ENCODE data around the gene CRKL.
A peak's percentile ranks its signal among the peaks of the same experiment; 100 is the strongest.
"Not testable (repeated sequence)": the region's sequence is repeated elsewhere in the genome, so short reads cannot be mapped to it uniquely, and the experiment has no call there.

Gene CRKL, protein sequence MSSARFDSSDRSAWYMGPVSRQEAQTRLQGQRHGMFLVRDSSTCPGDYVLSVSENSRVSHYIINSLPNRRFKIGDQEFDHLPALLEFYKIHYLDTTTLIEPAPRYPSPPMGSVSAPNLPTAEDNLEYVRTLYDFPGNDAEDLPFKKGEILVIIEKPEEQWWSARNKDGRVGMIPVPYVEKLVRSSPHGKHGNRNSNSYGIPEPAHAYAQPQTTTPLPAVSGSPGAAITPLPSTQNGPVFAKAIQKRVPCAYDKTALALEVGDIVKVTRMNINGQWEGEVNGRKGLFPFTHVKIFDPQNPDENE

DNA sequence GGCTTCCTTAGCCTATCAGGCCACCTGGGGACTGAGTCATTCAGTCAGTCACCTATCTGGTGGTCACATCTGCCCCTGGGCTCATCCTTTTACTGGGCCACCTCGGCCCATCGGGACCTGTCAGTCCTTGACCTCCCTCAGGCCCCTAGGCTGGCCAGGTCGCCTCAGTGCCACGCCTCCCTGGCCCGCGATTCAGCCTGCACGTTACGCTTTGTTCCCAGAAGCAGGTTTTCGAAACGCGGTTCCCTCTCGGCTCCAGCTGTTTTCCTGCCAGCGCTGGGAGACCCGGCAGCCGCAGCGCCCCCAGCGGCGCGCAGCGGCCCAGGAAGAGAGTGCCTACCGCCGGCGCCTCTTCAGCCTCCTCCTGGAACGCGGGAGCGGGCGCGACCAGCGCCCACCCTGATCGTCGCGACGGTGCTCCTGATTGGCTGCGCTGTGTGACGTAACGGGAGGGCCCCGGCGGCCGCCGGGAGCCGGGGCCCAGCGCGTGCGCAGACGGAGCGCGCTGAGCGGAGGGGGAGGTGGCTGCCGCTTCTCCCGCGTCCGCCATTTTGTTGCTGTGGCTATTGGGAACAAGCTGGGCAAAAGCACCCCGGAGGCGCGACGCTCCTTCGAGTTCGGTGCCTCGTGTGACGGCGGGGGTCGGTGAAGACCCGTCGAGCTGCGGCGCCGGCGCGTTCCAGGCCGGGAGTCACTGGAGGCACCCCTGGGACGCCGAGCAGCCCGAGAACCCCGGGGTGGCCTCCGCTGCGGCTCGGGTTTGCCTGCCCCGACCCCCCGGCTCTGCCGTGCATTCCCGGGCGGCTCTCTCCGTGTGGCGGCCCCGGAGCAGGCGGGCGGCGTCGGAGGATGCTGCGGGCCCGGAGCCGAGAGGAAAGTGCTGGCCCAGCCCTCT, at the start of gene CRKL:
Gene CRKL, plus strand, starts transcription at position 492 of the 895 bp plus-strand sequence. CDS start 528 bp downstream, outside the sequence.
- DNase-seq = peak; percentile 98

DNA sequence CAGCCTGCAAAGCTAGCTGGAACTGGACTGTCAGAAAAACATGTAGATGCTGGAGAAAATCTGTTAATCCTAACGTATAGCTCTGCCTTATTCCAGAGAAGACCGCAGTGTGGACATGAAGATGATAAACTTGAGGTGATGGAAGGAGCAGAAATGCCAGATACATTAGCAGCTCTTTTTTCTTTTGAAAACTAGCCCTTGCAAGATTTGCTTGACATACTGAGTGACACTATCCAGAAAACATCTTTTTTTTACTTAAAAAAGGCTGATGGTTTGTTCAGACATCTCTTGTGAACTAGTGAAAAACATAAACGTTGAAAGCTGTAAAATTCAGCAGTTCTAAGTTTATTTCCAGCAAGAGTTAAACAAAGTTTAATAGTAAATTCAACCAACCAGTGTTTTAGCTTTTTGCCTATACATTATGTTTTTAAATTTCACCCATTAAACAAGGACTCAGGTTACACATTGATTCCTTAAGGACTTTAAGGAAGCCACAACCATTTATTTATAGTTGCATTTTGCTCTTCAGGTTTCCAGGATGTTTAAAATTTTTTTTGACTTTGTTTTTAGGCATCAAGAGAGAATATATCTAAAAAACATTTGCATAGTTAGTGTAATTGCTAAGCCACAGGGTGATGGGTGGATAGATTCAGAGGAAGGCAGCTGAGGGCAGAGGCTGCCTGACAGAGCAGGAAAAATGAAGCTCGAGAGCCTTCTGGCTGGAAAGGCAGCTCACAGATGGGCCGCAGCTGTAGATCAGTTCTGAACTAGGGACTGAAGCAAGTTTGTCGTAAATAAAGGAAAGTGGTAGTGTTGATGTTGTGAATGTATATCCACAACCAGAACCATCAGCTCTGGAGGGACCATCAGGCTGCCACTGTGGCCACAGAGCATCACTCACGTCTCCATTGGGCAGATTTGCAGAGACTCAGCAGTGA, 48.9 kb upstream of the CRKL start:
- DNase-seq = no peak

DNA sequence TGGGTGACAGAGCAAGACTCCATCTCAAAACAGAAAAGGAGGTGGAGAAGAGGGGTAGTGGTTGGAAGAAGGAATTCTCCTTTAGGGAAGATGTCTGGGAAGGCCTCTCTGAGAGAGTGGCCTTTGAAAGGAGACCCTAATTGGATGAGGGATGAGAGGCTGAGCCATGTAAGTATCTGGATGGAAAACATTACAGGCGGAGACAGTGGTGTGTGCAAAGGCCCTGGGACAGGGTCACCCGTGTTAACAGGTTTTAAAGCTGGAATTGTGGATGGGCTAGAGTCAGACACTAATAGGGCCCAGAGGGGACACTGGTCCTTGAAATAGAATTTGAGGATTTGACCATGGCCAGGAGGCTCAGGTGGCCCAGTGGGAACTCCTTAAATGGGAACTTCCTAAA, 48.0 kb upstream of the CRKL start:
- DNase-seq = no peak

DNA sequence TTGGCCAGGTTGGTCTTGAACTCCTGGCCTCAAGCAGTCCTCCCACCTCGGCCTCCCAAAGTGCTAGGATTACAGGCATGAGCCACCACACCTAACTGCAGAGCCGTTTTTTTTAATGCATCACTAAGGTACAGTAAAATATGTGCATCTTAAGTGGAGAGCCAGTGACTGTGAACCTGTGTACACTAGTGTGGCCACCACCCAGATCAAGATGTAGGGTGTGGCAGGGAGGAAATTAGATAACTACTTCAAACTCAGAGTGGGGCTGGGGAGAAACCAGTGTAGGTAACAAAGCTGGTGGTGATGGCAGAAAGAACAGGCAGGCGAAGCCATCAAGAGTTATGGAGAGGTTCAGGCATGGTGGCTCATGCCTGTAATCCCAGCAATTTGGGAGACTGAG, 44.0 kb upstream of the CRKL start:
- no peak for DNase-seq

DNA sequence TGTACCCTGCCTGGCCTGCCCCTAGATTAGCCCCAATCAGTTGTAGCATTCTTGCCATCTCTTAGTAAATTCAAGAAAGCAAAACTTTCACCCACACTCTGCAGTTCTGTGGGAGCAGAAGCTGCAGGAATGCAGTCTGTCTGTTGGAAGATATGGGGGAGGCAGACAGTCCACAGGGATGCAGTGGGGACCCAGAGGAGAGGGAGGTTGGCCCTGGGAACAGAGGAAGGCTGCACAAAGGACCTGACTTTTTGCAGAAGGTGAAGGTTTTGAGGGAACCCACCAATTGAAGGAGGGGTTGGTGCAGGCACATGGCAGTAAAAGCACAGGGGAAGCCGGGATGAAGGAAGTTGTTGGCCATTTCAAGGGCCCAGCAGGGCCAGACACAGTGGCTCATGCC, 41.9 kb upstream of the CRKL start:
- DNase-seq = no peak

DNA sequence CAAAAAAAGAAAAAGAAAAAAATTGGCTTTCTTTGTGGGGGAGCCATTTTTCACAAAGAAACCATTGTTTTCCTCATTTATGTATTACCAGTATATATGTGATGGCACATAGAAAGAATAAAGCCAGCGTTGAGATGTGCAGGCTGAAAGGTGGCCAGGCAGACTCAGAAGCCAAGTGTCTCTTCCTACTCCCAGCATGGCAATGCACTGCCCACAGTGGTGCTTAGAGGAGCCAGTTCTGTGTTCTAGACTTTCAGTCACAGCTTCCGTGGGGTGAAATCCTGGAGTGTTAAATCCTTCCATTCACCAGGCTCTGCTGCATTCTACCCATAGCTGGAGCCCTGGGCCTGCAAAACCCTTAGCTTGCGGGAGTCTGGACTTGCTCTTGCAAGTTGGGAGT, 39.5 kb upstream of the CRKL start:
- DNase-seq = no peak

DNA sequence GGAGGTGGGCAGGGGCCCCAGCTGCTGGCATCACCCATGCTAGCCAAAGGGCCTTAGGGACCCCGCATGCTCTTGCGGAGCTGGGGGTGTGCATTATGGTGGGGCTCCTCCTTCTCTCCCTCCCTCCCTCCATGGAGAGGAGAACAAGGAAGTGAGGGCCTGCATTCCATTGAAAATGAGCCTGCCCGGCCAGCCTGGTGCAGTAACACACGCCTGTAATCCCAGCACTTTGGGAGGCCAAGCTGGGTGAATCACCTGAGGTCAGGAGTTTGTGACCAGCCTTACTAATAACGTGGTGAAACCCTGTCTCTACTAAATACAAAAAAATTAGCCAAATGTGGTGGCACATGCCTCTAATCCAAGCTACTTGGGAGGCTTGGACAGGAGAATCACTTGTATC, 36.0 kb upstream of the CRKL start:
- no peak for DNase-seq

DNA sequence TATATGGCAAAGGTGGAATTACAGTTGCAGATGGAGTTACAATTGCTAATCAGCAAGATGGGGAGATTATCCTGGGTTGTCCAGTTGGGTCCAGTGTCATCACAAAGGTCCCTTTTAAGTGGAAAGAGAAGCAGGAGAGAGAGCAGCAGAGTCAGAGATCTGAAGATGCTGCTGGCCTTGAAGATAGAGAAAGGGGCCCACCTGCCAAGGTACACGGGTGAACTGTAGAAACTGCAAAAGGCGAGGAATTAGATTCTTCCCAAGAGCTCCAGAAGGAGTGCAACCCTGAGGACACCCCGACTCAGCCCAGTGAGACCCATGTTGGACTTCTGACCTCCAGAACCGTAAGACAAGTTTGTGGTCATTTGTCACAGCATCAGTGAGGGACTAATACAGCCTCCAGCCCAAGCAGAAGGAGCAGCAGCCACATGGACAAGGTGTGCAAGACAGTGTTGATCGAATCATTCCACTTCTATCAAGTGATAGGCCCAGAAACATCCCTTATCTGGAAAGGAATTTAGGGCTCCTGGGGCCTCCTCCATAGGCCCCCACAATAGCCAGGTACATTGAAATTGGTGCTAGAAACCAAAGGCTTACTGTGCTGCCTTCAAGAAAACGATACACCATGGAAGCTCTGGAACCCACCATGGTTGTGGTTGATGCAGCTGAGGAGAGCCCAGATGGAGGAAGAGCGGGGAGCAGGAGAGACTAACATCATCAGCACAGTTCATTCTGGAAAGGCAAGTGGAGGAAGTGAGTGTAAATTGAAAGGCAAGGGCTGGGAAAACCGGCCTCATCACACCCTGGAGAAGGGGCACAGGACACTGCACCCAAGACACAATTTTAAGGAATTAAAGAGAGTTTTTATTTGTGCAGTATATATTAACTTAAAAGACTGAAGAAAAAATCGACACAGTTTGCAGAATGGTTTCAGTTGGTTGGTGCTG, 35.1 kb upstream of the CRKL start:
- DNase-seq = no peak

DNA sequence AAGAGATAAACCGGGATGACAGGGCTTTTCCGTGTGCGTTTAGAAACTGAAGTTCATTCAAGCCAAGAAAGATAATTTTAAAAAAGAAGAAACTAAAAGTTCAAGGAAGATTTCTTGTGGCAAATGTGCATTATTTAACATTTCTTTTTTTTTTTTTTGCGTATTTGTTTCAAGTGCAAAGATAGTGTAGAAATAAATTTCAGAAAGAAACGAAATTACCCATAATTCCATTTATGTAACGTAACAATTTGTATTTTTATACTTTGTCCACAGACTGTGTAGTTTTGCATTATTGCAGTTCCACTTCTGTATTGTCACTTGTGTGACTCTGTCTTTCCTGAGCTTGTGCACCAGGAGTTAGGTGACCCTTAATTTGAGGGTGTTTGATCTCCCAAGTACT, 34.4 kb upstream of the CRKL start:
- DNase-seq = no peak

DNA sequence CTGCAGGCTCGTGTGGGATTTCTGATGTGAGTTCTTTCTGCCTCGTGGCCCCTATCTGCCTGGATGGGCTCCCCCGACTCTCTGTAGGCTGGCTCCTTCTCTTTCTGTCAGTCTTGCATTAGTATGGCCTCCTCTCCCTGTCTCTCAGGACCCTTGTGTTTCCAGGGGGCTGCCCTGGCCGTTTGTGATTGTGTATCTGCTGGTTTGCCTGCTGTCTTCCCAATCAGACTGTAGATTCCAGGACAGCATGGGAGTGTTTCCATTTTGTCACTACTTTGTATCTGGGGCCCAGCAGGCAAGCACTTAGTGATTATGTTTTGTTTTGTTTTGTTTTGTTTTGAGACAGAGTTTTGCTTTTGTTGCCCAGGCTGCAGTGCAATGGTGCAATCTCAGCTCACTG, 32.8 kb upstream of the CRKL start:
- no peak for DNase-seq

DNA sequence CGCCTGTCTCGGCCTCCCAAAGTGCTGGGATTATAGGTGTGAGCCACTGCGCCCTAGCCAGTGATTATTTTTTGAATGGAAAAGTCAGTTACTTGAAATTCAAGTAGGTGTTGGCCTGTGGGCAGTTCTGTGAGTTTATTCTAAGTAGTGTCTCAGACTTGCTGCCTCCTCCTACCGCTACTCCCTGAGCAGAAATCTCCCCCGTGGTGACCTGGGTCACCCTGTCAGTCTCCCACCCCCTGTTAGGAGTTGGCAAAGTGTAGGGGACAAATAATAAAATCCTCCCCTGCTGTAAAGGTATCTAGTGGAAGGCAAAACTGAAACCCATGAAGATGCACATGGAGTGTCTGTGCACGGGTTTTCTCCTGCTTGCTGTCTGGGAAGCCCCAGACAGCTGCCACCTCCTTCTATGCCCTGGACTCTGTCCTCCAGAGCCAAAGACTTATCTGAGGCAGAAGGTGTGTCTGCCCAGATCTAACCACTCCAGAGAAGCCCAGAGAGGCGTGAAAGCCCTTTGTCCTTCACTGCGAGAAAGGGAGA, 32.1 kb upstream of the CRKL start:
- DNase-seq = no peak

DNA sequence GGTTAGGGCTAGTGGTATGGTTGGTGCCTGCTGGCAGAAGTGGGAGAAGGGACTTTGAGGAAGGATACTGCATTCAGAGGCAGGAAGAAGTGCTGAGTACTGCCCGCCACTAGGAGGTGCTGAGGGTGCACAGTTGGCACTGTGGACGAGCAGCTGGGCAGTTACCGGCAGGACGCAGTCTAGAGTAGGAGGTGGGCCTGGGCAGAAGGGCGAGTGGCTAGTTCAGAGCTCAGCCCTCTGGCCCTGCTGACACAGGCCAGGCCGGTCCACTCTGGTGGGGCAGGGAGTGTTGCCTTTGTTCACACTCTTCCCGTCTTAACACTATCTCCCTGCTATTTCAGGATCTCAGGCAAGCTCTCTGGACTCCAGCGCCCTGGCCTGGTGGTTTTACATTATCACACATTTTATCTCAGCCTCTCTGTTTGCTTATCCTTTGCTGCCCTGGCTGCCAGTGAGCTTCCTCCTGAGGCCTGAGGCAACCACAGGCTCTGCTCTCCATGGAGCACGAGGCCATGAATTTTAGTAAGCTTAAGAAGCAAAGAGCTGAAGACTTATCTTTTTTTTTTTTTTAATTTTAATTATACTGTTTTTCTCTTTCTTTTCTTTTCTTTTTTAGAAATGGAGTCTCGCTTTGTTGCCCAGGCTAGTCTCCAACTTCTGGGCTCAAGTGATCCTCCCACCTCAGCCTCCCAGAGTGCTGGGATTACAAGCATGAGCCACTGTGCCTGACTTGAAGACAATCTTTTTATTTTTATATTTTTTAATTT, 31.5 kb upstream of the CRKL start:
- peak; percentile 75 for DNase-seq

DNA sequence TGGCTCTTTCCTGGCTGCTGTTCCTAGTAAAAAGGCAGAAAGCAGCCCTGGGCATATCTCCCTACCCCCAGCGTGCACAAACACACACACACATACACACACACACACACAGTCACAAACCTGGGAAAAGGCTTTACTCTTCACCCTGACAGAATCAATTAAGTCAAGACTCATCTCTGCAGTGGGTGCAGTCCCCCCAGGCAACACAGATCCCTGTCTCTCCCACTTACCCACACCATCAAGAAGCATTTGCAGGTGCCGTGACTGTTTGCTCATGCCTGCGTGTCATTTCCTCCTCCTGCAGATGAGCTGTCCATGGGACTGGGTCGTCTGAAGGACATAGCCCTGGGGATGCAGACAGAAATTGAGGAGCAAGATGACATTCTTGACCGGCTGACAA, 29.8 kb upstream of the CRKL start:
- no peak for DNase-seq

DNA sequence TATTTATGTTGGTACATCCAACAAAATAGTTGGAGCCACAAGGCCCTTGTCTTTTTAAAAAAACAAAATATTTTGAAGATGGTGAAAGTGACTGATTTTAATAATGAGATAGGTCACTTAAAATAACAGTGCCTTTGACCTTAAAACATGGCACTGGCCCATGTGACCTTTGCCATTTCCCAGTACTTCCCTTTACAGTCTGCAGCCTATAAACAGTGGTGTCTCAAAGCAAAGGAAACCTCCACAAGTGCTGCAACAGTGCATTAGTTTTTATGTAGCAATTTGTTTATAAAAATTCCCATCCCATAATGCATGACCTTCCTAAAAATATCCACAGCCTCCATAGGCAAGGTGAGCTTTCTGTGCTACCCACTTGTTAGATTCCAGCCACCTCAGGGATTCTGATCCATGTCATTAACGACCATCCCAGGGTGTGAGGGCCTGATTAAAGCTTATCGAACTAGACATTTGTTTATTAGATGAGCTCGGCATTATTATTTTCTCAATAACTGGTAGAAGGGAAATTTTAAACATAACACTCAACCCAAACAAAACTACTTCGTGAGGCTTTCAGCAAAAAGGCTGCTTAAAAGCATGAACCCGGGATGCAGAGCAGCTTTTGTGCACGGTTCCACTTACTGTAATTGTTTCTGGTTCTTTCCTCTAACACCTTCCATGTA, 28.0 kb upstream of the CRKL start:
- no peak for DNase-seq

DNA sequence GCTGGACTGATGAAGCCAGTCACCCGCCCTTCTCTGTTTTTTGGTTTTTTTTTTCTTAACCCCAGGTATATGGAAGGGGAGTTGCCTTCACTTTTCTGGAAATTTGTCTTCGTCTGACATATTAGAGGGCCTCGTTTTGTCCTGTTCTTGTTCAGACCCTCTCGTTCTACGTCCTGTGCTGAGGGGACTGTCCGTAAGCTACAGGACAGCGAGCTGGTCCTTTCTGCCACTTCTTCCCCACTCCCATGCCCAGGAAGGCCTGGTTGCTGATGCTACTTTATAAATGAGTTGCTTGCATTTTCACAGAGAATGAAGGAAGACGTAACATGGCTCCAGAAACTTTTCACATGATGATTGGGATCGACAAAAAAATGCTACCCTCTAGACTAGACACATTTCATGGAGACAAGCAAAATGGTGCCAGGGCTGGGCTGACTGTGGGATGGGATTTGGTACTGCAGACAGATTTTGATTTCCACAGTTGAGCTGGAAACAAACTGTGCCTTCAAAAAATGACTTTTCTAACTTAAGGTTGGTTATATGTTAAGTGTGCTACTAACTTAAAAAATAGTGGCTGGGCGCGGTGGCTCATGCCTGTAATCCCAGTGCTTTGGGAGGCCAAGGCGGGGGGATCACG, 27.2 kb upstream of the CRKL start:
- no peak for DNase-seq

DNA sequence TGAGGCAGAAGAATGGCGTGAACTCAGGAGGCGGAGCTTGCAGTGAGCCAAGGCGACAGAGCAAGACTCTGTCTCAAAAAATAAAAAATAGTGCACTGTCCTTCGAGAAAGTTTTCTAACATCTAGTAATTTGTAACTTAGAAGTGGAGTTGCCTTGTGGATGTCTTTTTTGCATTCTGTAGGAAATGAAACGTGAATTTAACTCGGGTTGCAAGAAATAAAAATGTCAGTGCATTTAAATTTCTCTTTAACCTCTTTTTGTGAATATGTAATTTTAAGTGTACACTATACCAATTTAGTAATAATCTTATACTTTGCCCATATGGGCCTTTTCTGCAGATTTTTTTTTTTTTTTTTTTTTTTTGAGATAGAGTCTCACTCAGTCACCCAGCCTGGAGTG, 26.2 kb upstream of the CRKL start:
- DNase-seq = no peak

DNA sequence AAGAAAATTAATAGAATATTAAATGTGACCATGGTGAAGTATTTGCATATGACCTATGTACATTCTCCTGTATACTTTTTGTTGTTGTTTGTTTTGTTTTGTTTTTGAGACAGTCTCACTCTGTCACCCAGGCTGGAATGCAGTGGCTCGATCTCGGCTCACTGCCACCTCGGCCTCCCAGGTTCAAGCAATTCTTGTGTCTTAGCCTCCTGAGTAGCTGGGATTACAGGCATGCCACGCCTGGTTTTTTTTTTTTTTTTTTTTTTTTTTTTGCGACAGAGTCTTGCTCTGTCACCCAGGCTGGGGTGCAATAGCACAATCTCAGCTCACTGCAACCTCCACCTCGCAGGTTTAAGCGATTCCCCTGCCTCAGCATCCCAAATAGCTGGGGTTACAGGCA, 19.5 kb upstream of the CRKL start:
- DNase-seq = not testable (repeated sequence)

DNA sequence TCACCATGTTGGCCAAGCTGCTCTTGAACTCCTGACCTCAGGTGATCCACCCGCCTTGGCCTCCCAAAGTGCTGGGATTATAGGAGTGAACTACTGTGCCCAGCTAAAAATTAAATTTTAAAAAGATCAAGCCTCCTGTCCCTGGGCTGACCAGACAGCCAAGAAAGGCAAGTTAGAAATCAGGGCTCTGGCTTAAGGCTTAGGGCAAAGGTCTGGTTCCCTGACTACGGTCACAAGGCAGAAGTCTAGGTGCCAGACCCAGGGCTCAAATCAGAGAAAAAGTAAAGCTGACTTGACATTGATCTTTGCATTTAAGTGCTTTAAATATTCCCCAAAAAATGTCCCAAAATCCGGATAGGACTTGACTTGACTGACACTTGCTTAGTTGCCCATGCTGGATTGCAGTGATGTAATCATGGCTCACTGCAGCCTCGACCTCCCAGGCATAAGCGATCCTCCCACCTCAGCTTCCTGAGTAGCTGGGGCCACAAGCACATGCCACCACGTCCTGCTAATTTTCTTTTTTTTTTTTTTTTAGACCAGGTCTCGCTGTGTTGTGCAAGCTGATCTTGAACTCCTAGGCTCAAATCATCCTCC, 17.3 kb upstream of the CRKL start:
- DNase-seq = no peak
